GM21619 (cell line): ENCODE measurements around the gene MCUR1.
"Not testable (repeated sequence)": the region's sequence is repeated elsewhere in the genome, so short reads cannot be mapped to it uniquely, and the experiment has no call there.

Experiments used
- ATAC-seq: cut with Tn5 transposase; IDR thresholded peaks from one replicate; pipeline ENCODE4 v1.9.1; 2021; ENCODE audit not compliant: unreplicated experiment

The MCUR1 gene

GRCh38 chr6:13829419-13829818 is 15.1 kb upstream of the MCUR1 start:
- not testable (repeated sequence) for ATAC-seq

DNA sequence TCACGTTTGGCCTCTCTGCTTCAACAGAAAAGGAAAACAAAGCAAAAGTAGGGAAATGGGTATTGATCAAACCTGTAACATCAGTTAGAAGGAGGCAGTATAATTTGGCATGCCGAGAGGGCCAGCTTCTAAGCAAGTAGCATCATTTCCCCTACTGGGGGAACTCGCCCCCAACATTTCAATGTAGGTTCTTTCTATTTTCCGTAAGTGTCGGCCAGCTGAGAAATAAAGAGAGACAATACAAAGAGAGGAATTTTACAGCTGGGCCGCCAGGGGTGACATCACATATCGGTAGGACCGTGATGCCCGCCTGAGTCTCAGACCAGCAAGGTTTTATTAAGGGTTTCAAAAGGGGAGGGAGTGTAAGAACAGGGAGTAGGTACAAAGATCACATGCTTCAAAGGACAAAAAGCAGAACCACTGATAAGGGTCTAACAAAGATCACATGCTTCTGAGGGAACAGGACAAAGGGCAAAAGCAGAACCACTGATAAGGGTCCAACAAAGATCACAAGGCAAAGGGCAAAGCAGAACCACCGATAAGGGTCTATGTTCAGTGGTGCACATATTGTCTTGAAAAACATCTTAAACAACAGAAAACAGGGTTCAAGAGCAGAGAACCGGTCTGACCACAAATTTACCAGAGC is 14.4 kb upstream of the MCUR1 start:
- not testable (repeated sequence) for ATAC-seq

- ATAC-seq, result no peak
These were observed 12.7 kb upstream of the MCUR1 start for GRCh38 chr6:13827032-13827431.

DNA sequence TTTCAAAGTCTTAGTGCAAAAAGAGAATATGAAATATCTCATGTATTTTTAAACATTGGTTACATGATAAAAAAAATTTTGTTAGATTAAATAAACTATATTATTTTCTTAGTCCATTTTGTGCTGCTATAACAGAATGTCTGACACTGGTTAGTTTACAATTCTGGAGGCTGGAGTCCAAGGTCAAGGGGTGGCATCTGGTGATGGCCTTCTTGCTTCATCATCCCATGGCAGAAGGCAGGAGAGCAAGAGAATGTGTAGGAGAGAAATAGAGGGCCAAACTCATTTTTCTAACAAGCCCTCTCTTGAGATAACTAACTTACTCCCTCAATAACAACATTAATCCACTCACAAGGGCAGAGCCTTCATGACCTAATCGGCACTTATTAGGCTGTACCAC is 11.5 kb upstream of the MCUR1 start:
- ATAC-seq, result no peak

DNA sequence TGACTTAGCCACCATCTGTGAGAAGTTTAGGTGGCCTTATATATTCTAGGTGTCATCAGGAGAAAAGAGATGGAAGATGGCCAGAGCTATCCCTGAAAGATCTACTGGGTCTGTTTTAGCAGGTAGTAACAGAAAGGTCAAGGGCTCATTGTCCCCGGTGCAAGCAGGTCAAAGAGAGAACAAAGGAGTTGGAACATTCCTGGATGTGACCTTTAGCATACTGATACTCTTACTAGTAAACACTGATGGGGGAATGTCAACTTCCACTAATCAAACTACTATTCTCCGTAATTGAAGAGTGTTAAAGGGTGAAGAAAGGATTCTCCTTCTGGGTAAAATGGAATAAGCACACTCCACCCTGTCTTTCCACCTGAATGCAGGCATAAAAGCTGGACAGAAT is 4.0 kb upstream of the MCUR1 start:
- ATAC-seq, result no peak

DNA sequence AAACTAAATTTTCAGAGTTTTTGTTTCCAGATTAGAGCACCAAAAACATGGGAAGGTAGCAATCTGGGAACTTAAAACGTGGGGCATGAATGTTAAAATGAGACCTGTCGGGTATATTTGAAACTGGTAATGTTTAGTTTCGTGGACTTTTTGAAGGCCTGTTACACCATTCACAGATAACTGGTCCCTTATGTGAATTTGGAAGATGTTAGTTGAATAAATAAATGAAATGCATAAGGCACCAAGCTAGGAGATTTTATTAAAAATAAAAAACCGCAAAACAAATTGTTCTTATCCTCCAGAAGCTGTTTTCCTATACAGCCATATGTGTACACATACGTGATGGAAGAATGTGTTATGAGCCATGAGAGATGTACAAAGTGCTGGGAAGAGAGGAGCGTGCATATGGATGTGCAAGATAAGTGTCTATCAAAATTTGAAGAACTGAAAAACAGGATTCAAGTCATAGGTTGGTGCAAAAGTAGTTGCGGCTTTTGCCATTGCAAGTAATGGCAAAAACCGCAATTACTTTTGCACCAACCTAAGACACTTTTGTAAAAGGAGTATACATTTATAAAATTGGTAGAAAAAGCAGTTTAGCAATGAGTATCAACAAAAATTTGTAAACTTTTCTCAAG is 700 bp upstream of the MCUR1 start:
- ATAC-seq, result no peak

- peak; percentile 30 for ATAC-seq
These were observed 659 bp downstream of the MCUR1 start for GRCh38 chr6:13813621-13814175.

GRCh38 chr6:13813026-13813425 is 1.3 kb downstream of the MCUR1 start:
- no peak for ATAC-seq

DNA sequence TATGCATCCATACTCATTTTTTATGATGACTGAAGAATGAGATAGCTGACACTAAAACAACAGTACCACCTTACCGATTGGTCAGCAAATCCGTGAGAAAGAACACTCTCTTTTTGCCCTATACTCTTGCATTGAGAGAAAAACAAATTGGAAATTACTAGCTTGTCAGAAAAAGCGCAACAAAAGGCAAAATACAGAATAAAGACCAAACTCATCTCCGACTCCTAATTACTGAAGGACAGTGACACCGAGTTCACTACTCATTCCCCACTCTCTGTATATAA is 2.1 kb downstream of the MCUR1 start:
- ATAC-seq, result no peak

DNA sequence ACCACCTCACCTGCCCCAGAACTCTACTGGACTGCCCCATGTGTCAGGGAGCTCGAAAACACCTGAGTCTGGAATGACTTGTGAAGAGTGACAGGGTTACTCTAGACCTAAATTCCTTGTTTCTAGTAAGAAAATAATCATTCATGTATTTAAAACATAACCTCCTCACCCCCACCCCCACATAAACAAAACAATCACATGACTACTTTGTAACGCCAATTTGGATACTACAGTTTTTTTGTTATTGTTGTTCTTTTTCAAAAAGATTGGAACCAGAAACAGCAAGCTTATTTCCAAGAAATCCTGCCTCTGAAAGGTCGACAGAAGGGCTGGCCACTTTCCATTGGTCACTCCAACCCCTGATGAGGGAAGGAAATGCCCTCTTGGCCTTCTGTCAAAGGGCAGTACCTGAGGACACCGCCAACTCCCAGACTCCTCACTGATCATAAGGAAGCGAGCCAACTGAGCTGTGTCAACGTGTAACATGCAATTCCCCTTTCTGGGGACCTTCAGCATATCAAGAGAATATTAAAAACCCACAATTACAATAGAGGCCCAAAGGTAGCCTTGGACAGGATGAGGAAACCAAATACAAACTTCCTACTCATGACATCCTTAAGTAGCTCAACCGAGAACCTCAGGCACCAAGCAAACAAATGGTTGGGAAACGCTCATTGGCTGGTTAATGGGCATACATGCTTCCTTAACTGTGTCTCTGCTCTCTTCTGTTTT is 2.6 kb downstream of the MCUR1 start:
- no peak for ATAC-seq

DNA sequence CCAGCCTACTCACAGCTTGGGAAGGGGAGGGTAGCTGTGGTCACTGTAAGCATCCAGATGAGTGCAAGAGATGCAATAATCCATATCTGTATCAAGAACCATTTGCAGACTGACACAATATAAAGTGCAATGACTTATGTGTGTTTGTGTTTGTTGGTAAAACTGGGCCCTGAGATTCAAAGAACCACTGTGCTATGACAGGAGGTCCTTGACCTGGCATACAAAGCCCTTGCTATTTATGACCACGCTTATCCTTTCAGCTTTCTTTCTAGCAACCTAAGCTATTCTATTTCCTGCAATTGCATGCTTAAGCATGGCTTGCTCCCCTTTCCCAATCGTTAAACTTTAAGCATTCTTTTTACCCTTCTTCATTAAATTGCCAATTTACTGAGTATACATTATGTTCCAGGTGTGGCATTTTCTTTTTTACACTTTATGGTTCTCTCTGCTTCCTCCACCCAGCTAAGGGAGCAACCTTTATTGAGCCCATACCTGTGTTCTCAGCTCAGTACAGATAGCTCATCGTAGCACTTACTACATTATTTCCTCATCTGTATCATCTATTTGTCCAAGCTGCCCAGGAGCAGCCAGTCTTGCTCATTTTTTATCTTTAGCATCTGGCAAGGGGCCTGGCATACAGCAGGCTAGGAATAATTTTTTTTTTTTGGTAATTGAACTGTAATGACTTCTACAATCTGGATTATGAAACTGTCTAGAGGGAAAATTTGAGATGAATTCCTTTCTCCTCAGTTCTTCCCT is 3.5 kb downstream of the MCUR1 start:
- ATAC-seq, result no peak

- no peak for ATAC-seq
These were observed 5.6 kb downstream of the MCUR1 start for GRCh38 chr6:13808801-13809200.

DNA sequence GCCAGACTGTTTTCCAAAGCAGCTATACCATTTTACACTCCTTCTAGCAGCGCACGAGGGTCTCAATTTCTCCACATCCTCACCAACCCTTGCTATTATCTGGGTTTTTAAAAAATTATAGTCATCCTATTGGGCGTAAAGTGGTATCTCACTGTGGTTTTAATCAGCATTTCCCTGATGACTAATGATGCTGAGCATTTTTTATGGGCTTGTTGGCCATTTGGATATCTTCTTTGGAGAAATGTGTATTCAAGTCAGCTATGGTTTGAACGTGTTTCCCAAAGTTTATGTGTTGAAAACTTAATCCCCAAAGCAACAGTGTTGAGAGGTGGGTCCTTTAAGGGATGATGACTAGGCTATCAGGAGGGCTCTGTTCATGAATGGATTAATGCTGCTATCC is 6.7 kb downstream of the MCUR1 start:
- no peak for ATAC-seq

- ATAC-seq, result no peak
These were observed 10.8 kb downstream of the MCUR1 start for GRCh38 chr6:13803581-13803980.

- ATAC-seq, result no peak
These were observed 13.7 kb downstream of the MCUR1 start for GRCh38 chr6:13800615-13801014.

- no peak for ATAC-seq
These were observed 17.6 kb downstream of the MCUR1 start for GRCh38 chr6:13796781-13797180.

DNA sequence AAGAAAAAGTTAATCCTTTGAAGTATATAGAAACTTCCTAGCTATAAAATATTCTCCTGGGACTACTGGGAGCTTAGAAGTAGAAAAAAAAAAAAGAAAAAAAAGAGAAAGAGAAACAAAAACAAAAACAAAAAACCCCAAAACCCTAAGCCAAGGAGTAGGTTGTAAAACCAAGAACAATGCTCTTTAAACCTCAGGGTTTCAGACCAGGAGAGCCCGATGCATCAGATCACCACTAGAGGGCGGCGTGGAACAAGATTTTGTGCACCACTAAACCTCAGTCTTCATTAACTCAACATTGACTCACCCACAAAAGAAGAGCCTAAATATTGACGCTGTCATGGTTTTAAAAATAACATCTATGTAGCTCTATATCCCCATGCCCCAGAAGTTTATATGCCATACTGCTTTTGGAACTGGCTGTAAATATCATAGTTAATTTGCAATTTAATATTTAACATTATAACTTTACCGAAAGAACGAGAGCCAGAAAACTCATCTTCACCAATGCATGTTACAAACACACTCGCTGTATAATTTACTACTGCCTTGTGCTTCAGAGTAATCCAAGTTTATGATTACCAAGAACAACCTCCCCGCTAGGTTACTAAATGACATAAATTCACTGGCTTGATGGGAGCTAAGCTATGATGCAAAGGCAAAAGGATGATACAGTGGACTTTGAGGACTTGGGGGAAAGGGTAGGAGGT is 19.2 kb downstream of the MCUR1 start:
- ATAC-seq, result peak; percentile 94

GRCh38 chr6:13794184-13794583 is 20.2 kb downstream of the MCUR1 start:
- ATAC-seq, result no peak

- ATAC-seq, result no peak
These were observed 24.6 kb downstream of the MCUR1 start for GRCh38 chr6:13789746-13790145.

- ATAC-seq, result no peak
These were observed 25.5 kb downstream of the MCUR1 start for GRCh38 chr6:13788820-13789219.

DNA sequence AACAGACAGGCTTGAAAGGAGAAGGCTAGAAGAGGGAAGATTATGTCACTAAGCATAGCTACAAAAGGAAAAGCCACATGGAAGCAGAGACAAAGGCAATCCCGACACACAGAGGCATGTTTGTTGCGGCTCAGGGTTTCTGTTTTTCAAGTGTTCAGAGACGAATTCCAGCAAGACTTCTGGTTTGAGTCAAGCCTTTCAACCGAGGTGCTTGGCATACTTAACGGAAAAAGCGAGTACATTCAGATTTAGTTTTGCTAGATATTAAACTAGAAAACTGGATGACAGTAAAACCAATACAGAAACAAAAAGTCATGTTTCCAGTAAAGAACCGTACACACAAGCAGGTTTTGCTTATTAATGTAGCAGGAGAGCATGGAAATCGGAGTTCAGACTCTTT is 27.2 kb downstream of the MCUR1 start:
- no peak for ATAC-seq
